GM21447 (cell line): Measurements from ENCODE around the gene CRHR1.
"Not testable (repeated sequence)": the region's sequence is repeated elsewhere in the genome, so short reads cannot be mapped to it uniquely, and the experiment has no call there.

Experiments
- ATAC-seq: cut with Tn5 transposase; IDR thresholded peaks from one replicate; pipeline ENCODE4 v1.9.1; 2021; ENCODE audit not compliant: unreplicated experiment

CRHR1 gene

GRCh38 chr17:45861165-45861564 is 77.0 kb downstream of the CRHR1 start:
- no peak for ATAC-seq

GRCh38 chr17:45862127-45862526 is 78.0 kb downstream of the CRHR1 start:
- not testable (repeated sequence) for ATAC-seq

DNA sequence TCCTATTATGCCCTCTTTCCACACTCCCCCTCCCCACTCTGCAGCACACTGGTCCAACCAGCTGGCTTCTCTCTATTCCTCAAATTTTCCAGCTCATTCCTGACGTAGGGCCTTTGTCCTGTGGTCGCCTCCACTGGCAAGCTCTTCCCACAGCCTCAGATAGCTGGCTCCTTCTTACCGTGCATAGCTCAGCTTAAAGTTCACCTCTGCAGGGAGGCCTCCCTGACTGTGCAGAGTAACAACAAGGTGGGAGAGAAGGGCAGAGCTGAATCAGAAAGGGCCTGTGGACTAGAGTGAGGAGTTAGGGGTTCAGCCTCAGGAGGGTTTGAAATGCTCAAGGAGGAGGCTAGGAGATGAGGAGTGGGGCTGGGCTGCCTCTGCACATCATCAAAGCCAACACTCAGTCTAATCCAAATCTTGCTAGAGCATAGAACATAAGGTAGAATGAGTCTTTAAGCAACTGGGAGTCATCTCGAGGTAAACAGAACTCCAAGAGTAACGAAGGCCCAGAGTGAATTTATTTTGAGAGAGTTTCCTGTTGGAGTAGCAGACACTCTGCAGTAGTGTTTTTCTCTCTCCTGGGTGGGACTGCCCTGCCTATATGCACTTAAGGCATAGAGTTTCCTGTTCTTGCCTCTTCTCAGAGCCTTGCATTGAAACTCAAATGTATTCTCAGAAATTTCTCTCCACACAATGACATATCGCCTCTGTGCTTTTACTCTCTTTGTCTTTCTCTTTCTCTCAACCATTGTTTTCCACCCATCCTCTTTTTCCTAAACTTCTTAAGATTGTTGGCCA is 79.9 kb downstream of the CRHR1 start:
- ATAC-seq = no peak

DNA sequence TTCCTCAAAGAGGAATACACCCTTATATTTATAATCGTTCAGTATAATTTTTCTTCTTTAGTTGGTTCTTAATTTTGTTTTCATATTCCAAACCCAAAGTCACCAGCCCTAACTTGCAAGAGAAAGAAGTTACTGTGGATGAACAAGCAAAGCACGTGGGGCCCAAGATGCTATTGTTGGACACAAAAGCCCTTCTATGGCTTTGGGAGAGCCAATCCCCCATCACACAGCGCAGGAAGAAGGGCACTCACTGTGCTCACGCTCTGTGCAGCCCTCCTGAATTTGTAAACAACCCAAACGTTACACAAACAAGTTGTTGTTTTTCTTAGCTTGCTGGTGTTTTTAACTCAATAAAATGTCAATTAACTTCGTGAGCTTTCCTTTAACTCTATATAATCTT is 83.1 kb downstream of the CRHR1 start:
- no peak for ATAC-seq

DNA sequence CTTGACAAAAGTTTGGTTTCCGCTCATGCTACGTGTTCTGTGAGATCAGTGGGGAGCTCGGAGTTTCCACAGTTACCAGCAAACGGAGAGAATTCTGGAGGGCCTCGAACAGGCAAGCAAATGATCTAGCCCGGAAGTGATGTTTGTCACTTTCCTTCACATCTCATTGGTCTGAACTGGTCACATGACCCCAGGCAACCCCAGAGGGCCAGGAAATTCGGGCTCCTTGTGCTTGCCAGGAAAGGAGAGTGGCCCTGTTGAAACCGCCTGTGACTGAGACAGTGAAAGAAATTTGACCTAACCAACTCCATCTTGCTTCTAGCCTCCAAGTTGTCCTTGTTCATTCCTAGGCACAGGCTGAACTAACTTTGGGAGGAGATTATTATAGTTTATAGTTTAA is 83.6 kb downstream of the CRHR1 start:
- ATAC-seq = no peak

GRCh38 chr17:45868276-45868675 is 84.2 kb downstream of the CRHR1 start:
- ATAC-seq = no peak

- no peak for ATAC-seq
Measured at GRCh38 chr17:45869676-45870341, 85.7 kb downstream of the CRHR1 start.

- ATAC-seq = no peak
Measured at GRCh38 chr17:45870342-45870974, 86.3 kb downstream of the CRHR1 start.

GRCh38 chr17:45871718-45872117 is 87.6 kb downstream of the CRHR1 start:
- ATAC-seq = no peak

- ATAC-seq = no peak
Measured at GRCh38 chr17:45873728-45874127, 89.6 kb downstream of the CRHR1 start.

- no peak for ATAC-seq
Measured at GRCh38 chr17:45874151-45874550, 90.0 kb downstream of the CRHR1 start.

- ATAC-seq = no peak
Measured at GRCh38 chr17:45876539-45876938, 92.4 kb downstream of the CRHR1 start.

- no peak for ATAC-seq
Measured at GRCh38 chr17:45877467-45877866, 93.3 kb downstream of the CRHR1 start.

GRCh38 chr17:45883063-45883462 is 98.9 kb downstream of the CRHR1 start:
- no peak for ATAC-seq
